Sigmoid colon (tissue), 7 donors: Measurements from ENCODE around the gene CFAP97D2. TPM values are rescaled to one million over a fixed set of nuclear protein-coding genes. Genes with fewer than 3 reads are reported as not detected.

Experiments used
- DNase-seq: peaks from one replicate; pipeline ENCODE4 v3.0.0-alpha.2; 2019
- H3K27ac ChIP-seq, 4 donors: fragments of 200-600 bp; sonication (generic); one replicate each; pipeline ENCODE4 v1.5.1; 2016 to 2019; ENCODE audit warnings: mild to moderate bottlenecking in 1 of 4
- H3K27me3 ChIP-seq, 3 donors: fragments of 200-600 bp; sonication (generic); one replicate each; pipeline ENCODE4 v1.5.1; 2019; ENCODE audit warnings: mild to moderate bottlenecking in 1 of 3
- H3K36me3 ChIP-seq, 4 donors: fragments of 200-600 bp; sonication (generic); one replicate each; pipeline ENCODE4 v1.5.1; 2016 to 2019
- H3K4me1 ChIP-seq, 4 donors: fragments of 200-600 bp; sonication (generic); one replicate each; pipeline ENCODE4 v1.5.1; 2017 to 2019
- H3K4me3 ChIP-seq, 4 donors: fragments of 200-600 bp; sonication (generic); one replicate each; pipeline ENCODE4 v1.5.1; 2017 to 2019; ENCODE audit warnings: mild to moderate bottlenecking in 2 of 4, moderate library complexity in 1 of 4
- H3K9me3 ChIP-seq, 4 donors: fragments of 200-600 bp in 3 of 4; sonication (generic) in 3 of 4; one replicate each; pipeline versions ENCODE4 v1.5.1 to v1.6.1; 2013 to 2019
- CTCF ChIP-seq, 4 experiments: fragments of 450-650 bp in 3 of 4; fragments of 200-600 bp in 1 of 4; IDR thresholded peaks; one replicate each; pipeline ENCODE4 v1.5.1; 2016 to 2019; ENCODE audit warnings: antibody characterized with exemption in 4 of 4, mild to moderate bottlenecking in 3 of 4, moderate library complexity in 2 of 4
- EP300 ChIP-seq, 4 donors: sonication (generic); formaldehyde crosslinking; IDR thresholded peaks; one replicate each; pipeline ENCODE4 v1.6.1; 2017; ENCODE audit warnings: antibody characterized with exemption in 4 of 4
- POLR2A ChIP-seq, 2 donors: fragments of 450-650 bp; IDR thresholded peaks; one replicate each; pipeline ENCODE4 v1.6.1; 2016; ENCODE audit warnings: antibody characterized with exemption in 2 of 2, mild to moderate bottlenecking in 2 of 2, moderate library complexity in 2 of 2
- POLR2AphosphoS5 ChIP-seq, 4 donors: sonication (generic); formaldehyde crosslinking; IDR thresholded peaks; one replicate each; pipeline ENCODE4 v1.6.1; 2017; ENCODE audit warnings: antibody characterized with exemption in 4 of 4
- WGBS, 2 donors: extraction: QIAGEN DNeasy Blood & Tissue Kit; methylation state at CpG; one replicate each; pipeline ENCODE4 v1.1.7; 2013; 5-methylcytosine and 5-hydroxymethylcytosine counted together
- intact Hi-C: fragments of 100-400 bp; cut with DNase I; formaldehyde crosslinking; loops from one replicate; pipeline ENCODE4 v1.15.1; 2023
- polyA plus RNA-seq, 3 donors: library from polyadenylated mRNA; stranded (reverse); fragments of 200-250 nt; gene quantifications; one replicate each; pipeline ENCODE4 v1.2.3, GENCODE V29; 2013
- total RNA-seq, 4 donors: library from RNA; depleted of rRNA; stranded (reverse); fragments of >200 nt; gene quantifications; one replicate each; pipeline ENCODE4 v1.1.0, GENCODE V29; 2016
- donor health status: healthy with polysubstance abuse.
- donor health status: Bipolar disorder and iron deficiency.
- donor health status: healthy.

Gene CFAP97D2
- total and polyA plus RNA-seq, 7 donors, result 0.04 TPM; not detected in 6

GRCh38 chr13:114199954-114200353, 20.9 kb downstream of the CFAP97D2 start:
- Histone ChIP-seq H3K4me3 (no peak overlapping the region), H3K36me3 (no peaks in the 10 kb centered on the region), H3K9me3 (no peaks in the 10 kb centered on the region), H3K27ac (no peak overlapping the region), H3K4me1 (no peaks in the 10 kb centered on the region), H3K27me3 (peaks cover 0 to 20% (median 12%) of the 10 kb centered on the region in 3 donors)
- intact Hi-C loops, result no loop called here
- TF ChIP-seq CTCF (IDR thresholded peaks at IDR 0.05) (no peak), POLR2AphosphoS5 (IDR thresholded peaks at IDR 0.05) (no peak), EP300 (IDR thresholded peaks at IDR 0.05) (no peak), POLR2A (IDR thresholded peaks at IDR 0.05) (no peak)
- no peak for DNase-seq
- WGBS, 2 donors, result 46 to 67% methylated on average over 40 to 42 of the region's 42 CpGs

GRCh38 chr13:114200399-114200911, 21.4 kb downstream of the CFAP97D2 start:
- no peaks in the 10 kb centered on the region for H3K9me3 ChIP-seq
- intact Hi-C loops, result no loop called here
- WGBS, 2 donors, result 48 to 56% methylated on average over 18 of the region's 18 CpGs
- no peak overlapping the region for H3K27ac ChIP-seq
- peaks cover 0 to 20% (median 12%) of the 10 kb centered on the region in 3 donors for H3K27me3 ChIP-seq
- H3K4me1 ChIP-seq, result no peaks in the 10 kb centered on the region
- no peaks in the 10 kb centered on the region for H3K36me3 ChIP-seq
- TF ChIP-seq POLR2AphosphoS5 (IDR thresholded peaks at IDR 0.05), result no peak
- no peak for TF ChIP-seq EP300 (IDR thresholded peaks at IDR 0.05)
- TF ChIP-seq CTCF (IDR thresholded peaks at IDR 0.05), result no peak
- TF ChIP-seq POLR2A (IDR thresholded peaks at IDR 0.05), result no peak
- H3K4me3 ChIP-seq, result no peak overlapping the region
- DNase-seq, result no peak

- WGBS, 2 donors, result 85 to 91% methylated on average over 6 of the region's 6 CpGs
- TF ChIP-seq CTCF (IDR thresholded peaks at IDR 0.05), result no peak
- no peak for TF ChIP-seq EP300 (IDR thresholded peaks at IDR 0.05)
- TF ChIP-seq POLR2AphosphoS5 (IDR thresholded peaks at IDR 0.05), result no peak
- TF ChIP-seq POLR2A (IDR thresholded peaks at IDR 0.05), result no peak
- Histone ChIP-seq H3K4me1 (no peaks in the 10 kb centered on the region), H3K9me3 (no peaks in the 10 kb centered on the region), H3K36me3 (no peaks in the 10 kb centered on the region), H3K27ac (no peak overlapping the region), H3K27me3 (peaks cover 0 to 20% (median 12%) of the 10 kb centered on the region in 3 donors), H3K4me3 (no peak overlapping the region)
- DNase-seq, result no peak
- intact Hi-C loops, result no loop called here
Measured at GRCh38 chr13:114202581-114202980, 23.5 kb downstream of the CFAP97D2 start.

DNA sequence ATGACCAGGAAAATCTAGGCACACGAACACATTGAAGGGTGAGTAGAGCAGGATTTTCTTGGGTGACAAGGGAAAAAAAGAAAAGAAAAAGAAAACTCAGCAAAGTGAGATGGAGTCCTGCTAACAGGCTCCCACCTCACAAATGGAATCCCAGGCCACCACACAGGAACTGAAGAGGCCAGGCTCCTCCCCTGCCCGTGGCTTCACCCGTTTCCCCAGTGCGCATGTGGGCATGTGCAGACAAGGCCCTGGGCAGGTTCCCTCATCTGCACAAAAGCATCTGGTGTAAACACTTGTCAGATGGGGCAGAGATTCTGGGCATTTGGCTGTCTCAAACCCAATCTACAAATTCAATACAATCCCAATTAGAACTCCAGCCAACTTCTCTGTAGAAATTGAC, 24.5 kb downstream of the CFAP97D2 start:
- H3K9me3 ChIP-seq, result no peaks in the 10 kb centered on the region
- intact Hi-C loops, result no loop called here
- peaks cover 0 to 20% (median 12%) of the 10 kb centered on the region in 3 donors for H3K27me3 ChIP-seq
- no peaks in the 10 kb centered on the region for H3K4me1 ChIP-seq
- H3K36me3 ChIP-seq, result no peaks in the 10 kb centered on the region
- no peak for DNase-seq
- no peak for TF ChIP-seq EP300 (IDR thresholded peaks at IDR 0.05)
- no peak for TF ChIP-seq POLR2A (IDR thresholded peaks at IDR 0.05)
- no peak for TF ChIP-seq POLR2AphosphoS5 (IDR thresholded peaks at IDR 0.05)
- no peak for TF ChIP-seq CTCF (IDR thresholded peaks at IDR 0.05)
- no peak overlapping the region for H3K4me3 ChIP-seq
- H3K27ac ChIP-seq, result no peak overlapping the region
- WGBS, 2 donors, result 44 to 86% methylated on average over 4 of the region's 4 CpGs

GRCh38 chr13:114204894-114205293, 25.8 kb downstream of the CFAP97D2 start:
- no peak for DNase-seq
- Histone ChIP-seq H3K4me3 (no peak overlapping the region), H3K9me3 (no peaks in the 10 kb centered on the region), H3K4me1 (no peaks in the 10 kb centered on the region), H3K27ac (no peak overlapping the region), H3K36me3 (no peaks in the 10 kb centered on the region), H3K27me3 (peaks cover 0 to 16% (median 11%) of the 10 kb centered on the region in 3 donors)
- 81 to 84% methylated on average over 4 of the region's 4 CpGs for WGBS, 2 donors
- TF ChIP-seq CTCF (IDR thresholded peaks at IDR 0.05) (no peak), EP300 (IDR thresholded peaks at IDR 0.05) (no peak), POLR2A (IDR thresholded peaks at IDR 0.05) (no peak), POLR2AphosphoS5 (IDR thresholded peaks at IDR 0.05) (no peak)
- intact Hi-C loops, result no loop called here
